GM18861 (cell line): ENCODE data around the gene SMG1.

Experiments
- ATAC-seq: cut with Tn5 transposase; IDR thresholded peaks from one replicate; pipeline ENCODE4 v1.9.1; 2021; ENCODE audit not compliant: unreplicated experiment

The SMG1 gene

DNA sequence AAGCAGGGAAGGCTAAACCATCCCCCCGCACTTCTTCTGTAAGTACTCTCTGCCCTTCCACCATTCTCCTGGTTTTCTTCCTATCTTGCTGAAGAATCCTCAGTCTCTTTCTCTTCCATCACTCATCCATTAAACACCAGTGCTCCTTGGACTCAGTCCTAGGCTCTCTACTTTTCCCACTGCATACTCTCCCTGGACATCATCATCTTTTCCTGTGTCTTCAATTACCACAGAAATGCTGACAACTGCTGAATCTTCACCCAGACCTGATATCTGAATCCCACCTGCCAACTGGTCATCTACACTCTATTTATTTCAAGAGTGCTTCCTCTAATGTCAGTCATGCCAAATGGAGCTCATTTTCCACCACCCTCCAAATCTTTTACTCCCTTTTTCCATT is 71.0 kb downstream of the SMG1 start:
- no peak for ATAC-seq

DNA sequence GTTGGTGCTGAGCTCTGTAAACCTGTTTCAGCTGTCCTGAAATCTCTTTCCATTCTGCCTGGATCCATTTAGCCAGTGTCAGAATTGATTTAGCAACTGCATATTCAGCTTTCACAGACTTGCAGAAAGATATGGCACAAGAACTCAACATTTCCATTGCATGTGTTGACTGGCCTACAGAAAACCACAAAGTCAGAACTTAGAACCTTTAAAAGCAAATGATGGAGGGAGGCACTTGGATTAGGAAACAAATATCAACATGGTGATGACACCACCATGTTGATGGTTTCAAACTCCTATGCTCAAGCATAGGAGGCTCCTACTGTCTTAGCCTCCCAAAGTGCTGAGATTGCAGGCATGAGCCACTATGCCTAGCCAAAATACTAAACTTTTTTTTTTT is 72.5 kb downstream of the SMG1 start:
- ATAC-seq, result no peak

- ATAC-seq, result no peak
Observed at GRCh38 chr16:18852647-18853046, 73.6 kb downstream of the SMG1 start.

DNA sequence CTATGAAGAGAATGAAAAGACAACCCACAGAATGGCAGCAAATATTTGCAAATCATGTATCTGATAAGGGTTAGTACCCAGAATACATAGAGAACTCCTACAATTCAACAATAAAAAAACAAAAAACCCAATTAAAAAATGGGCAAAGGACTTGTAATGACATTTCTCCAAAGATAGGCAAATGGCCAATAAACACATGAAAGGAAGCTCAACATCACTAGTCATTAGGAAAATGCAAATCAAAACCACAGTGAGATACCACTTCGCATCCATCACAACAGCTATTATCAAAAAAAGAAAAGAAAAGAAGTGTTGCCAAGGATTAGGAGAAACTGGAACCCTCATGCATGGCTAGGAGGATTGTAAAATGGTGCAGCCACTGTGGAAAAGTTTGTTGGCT is 79.8 kb downstream of the SMG1 start:
- ATAC-seq, result no peak

- ATAC-seq, result no peak
Observed at GRCh38 chr16:18842565-18842964, 83.6 kb downstream of the SMG1 start.

DNA sequence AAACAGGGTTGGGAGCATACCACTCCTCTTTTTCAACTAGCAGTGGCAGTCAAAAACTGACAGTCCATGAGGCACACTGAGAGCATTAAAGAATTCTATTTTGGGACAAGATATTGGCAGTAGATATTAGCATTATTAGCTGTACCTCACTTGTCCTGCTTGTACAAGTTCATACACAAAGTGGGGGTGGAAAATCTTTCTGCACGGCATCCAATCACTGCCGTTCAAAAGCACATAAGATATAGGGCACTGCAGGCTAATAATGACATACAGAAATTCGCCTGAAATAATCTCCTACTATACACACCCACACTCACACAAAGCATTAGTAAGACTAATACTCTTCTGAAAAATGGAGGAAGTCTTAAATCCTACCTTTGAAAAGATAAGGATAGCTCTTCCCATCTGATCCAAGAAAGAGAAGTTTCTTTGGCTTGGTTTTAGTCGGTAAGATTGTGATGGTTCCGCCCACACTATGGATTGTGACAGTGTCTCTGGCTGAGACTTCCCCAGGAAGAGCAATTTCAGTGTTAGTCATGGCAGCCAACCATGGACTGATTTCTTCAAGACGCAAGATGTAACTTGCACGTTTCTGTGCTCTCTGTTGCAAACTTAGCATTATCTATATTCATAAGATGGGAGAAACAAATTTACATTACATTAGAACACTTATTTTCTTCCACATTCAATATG is 84.2 kb downstream of the SMG1 start:
- ATAC-seq, result no peak

DNA sequence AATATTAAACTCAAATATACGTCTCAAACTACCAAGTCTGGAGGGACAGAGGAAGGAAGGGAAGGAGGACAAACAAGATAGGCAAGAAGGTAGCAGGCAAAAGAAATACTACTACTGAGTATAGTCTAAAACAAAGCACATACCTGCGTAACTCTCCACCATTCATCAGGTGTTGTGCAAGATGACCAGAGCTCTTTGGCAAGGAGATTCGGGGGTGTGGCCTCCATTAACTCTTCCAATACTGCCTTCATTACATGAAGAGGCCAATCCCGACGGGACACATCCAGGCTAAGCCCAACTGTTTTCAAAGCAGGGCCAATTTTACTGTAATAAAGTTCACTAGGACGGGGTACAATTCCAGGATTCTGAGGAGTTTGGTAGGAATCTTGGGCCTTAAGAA is 86.7 kb downstream of the SMG1 start:
- no peak for ATAC-seq

DNA sequence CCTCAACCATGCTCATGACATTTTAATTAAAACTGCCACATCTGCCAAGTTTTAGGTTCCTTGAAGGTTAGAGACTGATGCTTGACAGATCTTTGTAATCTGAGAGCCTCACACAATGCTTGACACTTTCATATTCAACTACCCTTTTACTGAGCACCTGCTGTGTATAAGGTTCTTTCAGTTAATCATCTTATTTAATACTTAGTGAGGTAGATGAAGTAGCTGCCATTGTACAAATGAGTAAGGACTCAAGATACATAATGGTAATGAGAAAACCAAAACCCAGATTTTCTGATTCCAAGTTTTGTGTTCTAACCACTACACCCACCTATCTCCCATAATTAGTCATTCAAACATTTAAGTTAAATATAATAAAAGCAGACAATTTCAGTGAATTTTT is 89.5 kb downstream of the SMG1 start:
- no peak for ATAC-seq

DNA sequence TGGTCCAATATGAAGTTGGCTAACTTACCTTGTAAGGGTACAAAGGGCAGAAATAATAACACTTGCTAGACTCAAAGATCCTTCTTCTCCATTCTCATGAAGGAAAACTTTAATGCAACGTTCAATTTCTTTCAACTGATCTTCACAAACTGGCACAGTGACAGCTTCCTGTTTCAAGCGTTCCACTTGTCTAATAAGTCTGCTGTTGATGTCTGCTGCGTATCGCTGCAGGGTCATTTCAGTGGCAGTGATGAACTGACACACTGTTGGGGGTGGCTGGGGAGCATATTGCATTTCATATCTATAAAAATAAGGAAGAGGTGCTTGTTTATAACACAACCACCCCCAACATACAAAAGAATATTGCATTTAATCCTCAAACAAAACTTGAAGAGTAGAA is 91.3 kb downstream of the SMG1 start:
- ATAC-seq, result no peak

- ATAC-seq, result no peak
Observed at GRCh38 chr16:18833707-18834505, 92.3 kb downstream of the SMG1 start.

GRCh38 chr16:18832613-18833012 is 93.6 kb downstream of the SMG1 start:
- ATAC-seq, result no peak

GRCh38 chr16:18832006-18832405 is 94.2 kb downstream of the SMG1 start:
- ATAC-seq, result no peak

- ATAC-seq, result no peak
Observed at GRCh38 chr16:18829251-18829650, 97.0 kb downstream of the SMG1 start.

GRCh38 chr16:18827890-18828289 is 98.3 kb downstream of the SMG1 start:
- no peak for ATAC-seq

DNA sequence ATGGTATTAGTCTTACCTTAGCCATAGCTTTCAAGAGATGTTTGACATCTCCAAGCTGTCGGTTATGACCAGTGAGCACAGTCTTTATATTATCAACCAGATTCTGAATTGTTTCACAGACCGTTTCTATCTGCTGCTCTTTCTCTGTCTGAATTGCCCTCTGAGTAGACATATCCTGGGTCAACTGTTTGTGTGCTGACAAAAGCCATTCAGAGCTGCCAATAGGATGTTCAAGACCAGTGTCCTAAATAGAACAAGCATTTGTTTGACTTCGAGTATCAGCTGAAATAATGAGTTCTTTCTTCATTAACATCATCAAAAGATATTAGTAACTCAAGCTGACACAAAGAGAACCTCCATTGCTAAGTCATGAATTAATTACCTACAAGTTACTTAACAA is 109.9 kb downstream of the SMG1 start:
- no peak for ATAC-seq

- no peak for ATAC-seq
Observed at GRCh38 chr16:18811925-18812324, 114.3 kb downstream of the SMG1 start.

DNA sequence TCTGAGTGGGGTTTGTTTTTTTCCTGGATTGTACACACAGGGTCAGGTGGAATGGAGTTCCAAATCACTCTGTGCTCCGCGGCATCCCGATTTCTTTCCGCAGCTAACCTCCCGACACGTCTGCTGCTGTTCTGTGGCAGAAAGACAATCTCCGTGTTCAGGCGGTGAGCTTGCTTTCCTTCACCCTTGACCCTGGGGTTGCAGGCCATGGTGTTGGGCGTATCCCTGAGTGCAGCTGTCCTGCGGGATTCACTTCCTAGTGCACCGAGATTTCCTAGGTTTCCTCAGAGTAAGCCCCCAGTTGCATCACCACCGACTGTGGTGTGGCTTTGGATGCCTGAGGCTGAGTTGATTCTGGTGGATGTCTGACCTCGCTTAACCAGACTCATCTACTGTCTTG is 117.0 kb downstream of the SMG1 start:
- no peak for ATAC-seq

DNA sequence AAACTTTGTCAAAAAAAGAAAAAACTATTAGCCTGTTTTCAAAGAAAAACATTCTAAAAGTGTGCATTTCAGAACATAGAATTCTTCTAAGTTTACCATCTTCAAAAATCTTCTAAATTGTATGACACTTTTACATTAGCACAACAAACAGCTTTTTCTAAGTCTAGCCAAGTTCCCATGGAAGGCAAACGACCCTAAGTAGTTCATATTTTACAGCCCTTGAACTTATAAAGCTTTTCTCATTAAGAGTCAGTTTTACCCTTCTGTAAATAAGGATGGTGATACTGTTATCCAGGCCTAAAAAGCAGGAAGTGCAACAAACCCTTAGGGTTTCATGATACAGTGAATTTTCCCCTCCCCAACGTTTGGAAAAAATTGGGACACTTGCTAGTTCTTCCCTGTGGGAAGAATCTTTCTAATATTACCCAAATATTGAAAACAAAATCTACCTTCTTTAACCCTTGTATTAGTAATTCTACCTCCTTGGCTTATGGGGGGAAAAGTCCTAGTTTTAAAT is 120.9 kb downstream of the SMG1 start:
- no peak for ATAC-seq

GRCh38 chr16:18804540-18804939 is 121.7 kb downstream of the SMG1 start:
- ATAC-seq, result no peak

DNA sequence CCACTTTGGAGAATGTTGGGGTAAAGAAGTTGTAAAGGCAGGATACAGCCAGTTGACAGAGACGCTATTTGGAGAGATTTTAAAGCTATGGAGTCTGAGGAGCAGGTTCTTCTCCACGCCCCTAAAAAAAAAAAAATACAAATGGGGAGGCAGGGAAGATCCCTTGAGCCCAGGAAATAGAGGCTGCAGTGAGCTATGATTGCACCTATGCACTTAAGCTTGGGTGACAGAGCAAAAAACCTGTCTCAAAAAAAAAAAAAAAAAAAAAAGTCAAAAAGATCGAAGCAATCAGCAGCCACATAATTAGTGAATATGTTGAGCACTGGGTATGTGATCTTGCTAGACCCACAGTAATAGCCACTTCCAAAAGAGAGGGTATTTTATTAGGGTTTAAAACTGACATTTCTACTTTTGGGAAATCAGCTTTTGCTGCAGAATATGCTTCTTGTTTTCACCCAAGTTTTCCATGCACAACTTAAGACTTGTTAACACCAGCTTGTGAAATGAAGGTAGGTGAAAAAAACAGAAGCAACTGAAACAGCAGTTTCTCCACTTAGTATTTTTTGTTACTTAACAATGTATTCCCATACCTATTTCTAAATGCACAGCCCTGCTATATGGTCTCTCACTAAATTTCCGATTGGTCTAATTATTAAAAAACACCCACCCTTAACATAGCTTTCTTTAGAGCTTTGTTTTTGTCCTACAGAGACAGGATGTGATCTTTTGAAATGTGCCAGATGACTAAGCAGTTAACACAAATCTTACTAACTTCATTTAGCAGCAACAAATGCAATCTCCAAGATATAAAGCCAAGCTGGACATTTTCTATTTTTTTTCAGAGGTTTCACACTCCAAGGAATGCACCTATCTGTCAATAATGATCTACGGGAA is 122.4 kb downstream of the SMG1 start:
- ATAC-seq, result no peak

DNA sequence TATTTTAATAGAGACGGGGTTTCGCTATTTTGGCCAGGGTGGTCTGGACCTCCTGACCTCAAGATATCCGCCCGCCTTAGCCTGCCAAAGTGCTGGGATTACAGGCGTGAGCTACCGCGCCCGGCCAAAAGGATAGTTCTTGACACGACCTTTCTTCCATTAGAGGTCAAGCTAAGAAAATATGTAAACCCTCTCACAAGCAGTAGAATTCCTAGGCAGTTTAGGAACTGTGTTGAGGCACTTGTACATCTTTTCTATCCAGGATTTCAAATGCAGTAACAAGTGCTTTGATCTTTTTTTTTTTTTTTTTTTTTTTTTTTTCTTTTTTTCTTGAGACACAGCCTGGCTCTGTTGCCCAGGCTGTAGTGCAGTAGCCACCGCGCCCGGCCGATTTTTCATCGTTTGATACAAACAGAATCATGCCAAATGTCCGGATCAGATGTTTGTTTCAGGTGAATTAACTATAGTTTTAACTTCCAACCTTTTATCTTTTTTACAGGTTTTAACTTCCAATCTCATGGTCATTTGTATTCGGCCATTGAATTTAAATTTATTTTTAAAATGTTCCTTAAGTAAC is 123.4 kb downstream of the SMG1 start:
- no peak for ATAC-seq
